Dedifferentiated amniotic fluid mesenchymal stem cell (primary cell): ENCODE data around the gene GPBP1.
"Not testable (repeated sequence)": the region's sequence is repeated elsewhere in the genome, so short reads cannot be mapped to it uniquely, and the experiment has no call there.

Experiments
- DNase-seq: peaks from one replicate; pipeline ENCODE4 v3.0.0-alpha.2; 2016; ENCODE audit errors: extremely low spot score

GPBP1 gene

DNA sequence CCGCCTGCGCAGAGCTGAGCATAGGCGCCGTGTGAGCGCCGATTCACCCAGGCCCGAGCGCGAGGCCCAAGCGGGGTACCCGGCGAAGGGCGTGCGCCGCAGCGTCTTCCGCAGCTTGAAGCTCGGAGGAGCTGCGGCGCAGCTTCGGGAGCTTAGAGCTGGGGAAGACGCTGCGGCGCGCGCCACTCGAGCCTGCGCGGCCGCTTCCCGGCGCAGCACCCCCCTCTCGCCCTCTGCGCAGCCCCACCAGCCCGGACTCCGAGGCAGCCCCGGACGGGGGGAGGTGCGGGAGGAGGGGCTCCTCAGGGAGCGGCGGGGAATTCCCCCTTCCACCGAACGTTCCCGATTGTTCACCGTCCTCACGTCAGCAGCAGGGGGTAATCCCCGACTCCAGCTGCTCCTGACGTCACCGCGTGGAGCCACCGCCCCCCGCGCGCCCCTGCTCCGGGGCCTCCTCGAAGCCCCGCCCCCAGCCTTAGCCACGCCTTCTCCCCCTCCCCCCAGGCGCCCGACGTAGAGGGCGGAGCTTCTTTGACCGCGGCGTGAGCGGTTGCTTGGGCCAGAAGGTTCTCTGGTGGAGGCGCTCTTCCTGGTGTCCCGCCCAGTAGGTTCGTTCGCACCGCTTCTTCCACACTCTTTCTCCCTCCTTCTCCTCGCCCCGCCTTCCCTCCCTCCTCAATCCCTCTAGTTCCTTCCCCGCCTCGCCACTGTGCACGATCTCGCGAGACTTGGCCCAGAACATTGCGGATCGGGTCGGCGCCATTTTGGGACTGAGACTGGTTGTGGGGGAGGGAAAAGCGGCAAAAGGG is at the start of gene GPBP1:
Gene GPBP1 (plus strand): TSS at position 741 of the 809 bp plus-strand sequence. CDS start 40,072 bp downstream, outside the sequence.
- DNase-seq: peak; percentile 100

DNA sequence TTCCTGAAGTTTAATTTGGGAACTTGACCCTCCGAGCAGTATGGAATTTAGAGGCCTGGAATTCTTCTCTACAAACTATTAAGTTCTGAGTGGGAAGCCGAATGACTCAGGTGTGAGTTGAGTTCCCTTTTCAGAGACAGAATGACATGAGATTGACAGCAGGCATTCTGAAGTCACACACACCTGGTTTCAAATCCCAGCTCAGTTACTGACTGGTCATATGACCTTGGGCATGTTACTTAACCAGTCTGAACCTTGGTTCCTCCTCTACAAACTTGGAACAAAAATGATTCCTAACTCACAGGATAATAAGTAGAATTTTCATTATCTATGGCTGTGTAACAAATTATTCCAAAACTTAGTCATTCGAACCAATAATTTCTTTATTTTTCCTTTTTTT is 45.5 kb upstream of the GPBP1 start:
- no peak for DNase-seq

DNA sequence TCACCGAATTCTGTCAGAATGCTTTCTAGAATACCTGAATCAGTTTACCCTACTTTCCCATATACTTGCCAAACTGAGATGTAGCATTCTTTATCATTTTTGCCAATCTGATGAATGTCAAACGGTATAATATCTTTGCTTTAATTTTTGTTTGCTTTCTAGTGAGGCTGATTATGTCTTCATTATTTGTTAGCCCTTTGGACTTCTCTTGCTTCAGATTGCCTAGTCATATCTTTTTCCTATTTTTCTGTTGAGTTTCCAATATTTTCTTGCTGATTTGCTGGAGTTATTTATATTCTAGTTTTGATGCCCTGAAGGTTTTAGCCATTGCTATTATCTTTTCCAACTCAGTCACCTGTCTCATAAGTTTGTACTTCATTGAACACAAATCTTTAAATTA is 40.3 kb upstream of the GPBP1 start:
- DNase-seq: no peak

DNA sequence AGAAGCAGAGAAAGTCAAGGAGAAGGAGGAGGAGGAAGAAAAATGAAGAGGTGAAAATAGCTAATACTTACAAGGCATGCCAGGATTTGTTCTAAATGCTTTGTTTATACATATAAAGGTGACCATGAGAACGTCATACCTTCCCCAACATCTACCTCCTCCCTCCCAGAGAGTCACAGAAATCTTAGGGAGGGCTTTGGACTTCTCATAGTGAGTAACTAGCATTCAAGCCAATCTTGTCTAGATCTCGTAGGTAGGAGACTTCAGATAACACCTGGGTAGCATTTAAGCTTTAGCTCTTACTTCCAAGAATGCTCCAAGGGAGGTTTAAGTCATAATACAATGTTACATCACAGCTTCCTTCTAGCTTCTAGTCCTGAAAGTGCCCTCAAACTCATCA is 36.5 kb upstream of the GPBP1 start:
- DNase-seq: no peak

- DNase-seq: no peak
Measured at GRCh38 chr5:57152316-57152715, 21.5 kb upstream of the GPBP1 start.

GRCh38 chr5:57155033-57155432 is 18.8 kb upstream of the GPBP1 start:
- no peak for DNase-seq

- no peak for DNase-seq
Measured at GRCh38 chr5:57157131-57157530, 16.7 kb upstream of the GPBP1 start.

GRCh38 chr5:57157666-57158065 is 16.2 kb upstream of the GPBP1 start:
- no peak for DNase-seq

- no peak for DNase-seq
Measured at GRCh38 chr5:57163553-57164006, 10.3 kb upstream of the GPBP1 start.

DNA sequence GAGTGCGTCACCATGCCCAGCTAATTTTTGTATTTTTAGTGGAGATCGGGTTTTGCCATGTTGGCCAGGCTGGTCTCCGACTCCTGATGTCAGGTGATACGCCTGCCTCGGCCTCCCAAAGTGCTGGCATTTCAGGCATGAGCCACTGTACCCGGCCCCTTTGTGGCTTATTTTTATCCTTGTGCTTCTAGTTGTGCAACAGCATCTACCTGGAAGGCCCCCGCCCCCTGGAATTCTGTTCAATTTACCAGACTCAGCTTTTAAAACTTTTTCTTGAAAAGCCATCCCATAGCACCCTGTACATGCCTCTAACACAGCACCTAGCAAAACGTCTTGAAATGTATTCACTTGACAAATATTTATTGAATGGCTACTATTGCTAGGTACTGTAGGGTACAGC is 9.7 kb upstream of the GPBP1 start:
- no peak for DNase-seq

GRCh38 chr5:57165171-57165570 is 8.7 kb upstream of the GPBP1 start:
- not testable (repeated sequence) for DNase-seq

DNA sequence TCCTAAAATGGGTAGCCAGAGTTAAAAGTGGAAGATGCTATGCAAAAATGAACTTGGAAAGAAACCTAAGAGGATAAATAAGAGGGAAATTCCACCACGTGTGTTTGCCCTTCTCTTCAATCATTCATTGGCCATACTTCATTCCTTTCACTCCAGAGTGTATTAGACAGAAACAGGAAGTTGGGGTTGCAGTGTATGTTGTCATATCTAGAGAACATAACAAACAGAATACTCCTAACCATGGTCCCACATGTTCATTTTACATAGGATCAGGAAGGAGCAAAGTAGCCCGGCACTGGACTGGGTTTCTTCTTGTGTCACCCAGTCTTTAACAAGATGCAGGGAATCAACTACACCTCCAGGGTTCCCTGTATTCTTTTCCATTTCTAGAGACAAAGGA is 7.6 kb upstream of the GPBP1 start:
- DNase-seq: no peak

DNA sequence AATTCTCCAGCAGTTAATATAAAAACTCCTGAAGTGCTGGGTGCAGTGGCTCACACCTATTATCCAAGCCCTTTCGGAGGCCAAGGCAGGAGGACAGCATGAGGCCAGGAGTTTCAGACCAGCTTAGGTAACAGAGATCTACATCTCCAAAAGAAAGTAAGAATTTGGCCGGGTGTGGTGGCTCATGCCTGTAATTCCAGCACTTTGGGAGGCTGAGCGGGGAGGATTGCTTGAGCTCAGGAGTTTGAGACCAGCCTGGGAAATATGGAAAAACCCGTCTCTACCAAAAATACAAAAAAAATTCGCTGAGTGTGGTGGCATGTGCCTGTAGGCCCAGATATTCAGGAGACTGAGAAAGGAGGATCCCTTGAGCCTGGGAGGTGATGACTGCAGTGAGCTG is 6.7 kb upstream of the GPBP1 start:
- no peak for DNase-seq

DNA sequence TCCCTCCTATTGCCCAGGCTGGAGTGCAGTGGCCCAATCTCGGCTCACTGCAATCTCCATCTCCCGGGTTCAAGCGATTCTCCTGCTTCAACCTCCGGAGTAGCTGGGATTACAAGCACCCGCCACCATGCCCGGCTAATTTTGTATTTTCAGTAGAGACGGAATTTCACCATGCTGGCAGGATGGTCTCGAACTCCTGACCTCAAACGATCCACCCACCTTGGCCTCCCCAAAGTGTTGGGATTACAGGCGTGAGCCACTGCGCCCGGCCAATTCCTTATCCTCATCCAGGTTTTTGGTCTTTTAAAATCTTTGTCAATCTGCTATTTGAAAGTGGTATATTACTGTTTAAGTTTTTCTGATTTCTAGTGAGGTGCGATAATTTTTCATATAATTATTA is 3.7 kb upstream of the GPBP1 start:
- not testable (repeated sequence) for DNase-seq

- no peak for DNase-seq
Measured at GRCh38 chr5:57171816-57172465, 1.9 kb upstream of the GPBP1 start.

DNA sequence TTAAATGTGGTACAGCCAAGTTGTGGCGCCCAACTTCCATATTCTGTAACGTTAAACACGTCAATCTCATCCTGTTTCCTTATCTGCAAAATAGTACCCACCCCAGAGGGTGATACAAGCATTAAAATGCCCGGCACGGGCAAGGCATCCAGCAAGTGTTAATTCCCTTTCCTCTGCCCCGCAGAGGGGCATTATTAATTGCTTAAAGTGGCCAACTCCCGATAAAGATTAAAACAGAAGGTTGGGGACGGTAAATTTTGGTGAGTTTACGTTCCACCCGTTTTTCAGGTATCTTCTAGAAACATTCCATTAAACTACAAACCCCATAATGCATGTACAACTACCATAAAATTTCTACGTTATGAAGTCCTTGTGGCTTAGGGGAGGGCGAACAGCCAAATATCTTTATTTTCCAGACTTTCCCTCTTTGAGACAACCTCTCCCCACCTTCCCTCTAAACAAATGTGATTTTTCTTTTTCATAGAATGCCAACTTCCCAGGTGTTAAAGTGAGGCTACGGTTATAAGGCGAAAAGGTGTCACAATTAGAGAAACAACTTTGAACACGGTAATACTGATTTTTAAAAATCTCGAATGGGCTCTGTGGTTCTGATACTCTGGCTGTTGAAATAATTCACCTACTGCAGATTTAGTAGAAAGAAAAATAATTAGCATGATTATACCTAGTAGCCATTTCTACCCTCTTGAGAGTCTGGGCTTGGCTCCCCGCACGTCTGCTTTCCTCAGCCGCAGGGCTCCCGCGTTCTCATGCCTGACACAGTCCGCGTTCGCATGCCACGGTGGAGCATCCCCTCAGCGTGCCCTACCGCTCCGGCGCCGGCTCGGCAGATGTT is 1.2 kb upstream of the GPBP1 start:
- no peak for DNase-seq

DNA sequence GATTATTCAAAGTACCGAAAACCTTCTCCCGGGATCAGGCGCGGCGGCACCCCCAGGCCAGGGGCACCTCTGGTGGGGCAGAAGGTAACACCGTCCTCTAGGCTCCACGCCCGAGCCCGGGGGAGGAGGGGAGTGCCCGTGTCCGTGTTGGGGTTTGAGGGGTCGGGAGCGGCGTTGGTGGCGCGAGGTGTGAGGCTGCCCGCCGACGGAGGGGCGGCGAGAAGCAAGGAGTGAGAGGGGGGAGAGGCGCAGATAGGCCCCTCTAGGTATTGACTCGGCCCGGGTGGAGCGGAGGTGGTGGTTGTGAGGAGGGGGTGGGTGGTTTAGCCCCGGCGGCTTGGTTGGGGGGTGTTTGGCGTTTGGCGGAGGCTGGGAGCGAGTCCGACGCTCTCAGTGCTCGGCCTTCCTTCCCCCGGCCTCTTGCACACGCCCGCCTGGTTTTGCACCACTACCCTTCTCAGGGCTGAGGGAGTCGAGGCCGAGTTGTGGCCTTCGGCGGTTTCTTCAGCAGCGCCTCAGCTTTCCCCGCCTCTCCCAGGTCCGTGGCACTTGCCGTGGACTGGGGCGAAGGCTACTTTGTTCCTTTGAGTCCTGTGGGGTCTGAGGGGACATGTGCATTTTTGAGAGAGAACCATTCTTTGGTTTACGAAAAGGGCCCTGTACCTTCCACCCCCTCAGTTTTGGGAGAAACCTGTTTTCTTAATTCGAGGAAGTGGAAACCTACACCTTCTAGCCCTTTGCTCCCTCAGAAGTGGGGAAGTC is 450 bp downstream of the GPBP1 start:
- DNase-seq: no peak

DNA sequence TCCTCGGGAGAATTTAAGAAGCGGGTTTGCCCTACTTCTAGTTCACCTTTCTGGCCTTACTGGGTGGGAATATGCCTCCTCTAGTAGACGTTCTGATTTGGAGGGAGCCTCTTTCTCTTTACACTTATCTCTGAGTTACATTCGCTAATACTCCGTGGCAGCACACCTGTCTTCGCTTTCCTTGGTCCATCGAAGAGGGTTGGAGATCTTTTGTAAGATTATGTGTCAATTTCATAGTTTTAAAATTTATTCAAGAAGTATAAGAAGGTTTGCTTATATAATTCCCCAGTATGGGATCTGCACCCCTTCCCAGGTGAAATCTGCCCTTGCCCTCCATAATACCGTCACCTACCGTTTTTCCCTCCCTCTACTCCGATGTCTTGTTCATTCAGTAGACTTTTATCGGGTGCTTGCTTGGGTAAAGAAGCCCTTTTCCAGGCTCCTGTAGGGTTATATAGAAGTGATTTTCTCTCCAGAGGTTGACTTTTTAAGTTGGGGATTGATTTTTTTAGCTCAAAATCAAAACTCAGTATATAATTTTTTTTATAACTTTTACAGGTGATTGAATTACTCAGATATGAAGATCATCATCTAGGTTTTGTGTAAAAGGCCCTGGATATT is 1.1 kb downstream of the GPBP1 start:
- no peak for DNase-seq

DNA sequence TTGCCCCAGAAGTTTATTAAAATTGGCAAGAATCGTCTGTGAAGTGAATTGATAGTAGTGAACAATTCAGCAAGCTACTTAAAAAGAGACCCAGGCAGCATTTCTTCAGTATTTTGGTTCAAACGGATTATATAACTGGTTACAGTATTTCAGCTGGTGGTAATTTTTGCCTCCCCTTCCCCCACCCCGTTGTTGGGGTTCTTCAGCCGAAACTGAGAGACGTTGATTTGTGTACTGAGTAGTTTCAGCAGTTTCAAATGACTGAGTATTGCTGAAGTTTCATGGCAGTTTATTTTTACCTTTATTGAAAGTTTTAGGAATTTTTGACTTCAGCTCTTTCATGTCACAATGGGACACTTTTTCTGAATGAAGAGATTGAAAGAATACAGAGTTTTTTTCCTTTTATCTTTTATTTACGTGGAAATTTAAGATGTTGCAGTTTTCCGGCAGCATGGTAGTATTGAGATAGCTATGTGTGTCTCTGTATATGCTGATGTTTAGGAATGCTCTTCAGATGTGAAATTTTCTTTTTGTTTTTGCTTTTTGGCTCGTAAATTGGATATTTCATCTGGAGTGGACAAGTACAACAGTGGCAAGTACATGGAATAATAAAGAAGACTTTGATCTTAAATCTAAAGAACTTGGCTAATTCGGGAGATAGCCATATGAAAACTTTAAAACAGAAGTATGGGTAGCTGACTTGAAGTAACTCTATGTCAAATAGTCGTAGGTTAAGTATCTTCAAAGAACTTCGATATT is 1.9 kb downstream of the GPBP1 start:
- DNase-seq: no peak

DNA sequence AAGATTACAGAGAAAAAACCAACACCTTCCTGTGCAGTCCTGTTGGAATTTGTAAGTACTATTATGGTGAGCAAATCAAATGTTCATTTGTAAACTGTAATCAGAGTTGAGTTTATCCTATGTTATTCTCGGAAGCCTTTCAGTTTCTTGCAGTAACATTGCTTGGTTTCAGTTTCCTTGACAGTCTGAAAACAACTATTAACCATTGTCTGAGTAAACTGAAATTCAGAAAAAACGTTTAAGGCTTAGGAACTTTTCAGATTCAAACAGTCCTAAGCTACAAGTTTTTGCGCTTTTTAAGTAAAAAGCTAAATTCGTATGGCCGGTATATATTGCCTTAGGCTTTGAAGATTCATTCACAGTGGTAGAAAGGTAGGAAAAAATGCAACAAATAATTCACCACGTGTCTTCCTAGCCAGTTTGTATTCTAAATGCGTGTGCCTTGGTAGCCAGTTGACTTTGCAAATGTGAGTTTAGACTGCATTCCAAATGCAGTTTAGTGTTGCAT is 2.5 kb downstream of the GPBP1 start:
- peak; percentile 78 for DNase-seq
